ENCODE data around the gene SERP2.
"Not testable (repeated sequence)": the region's sequence is repeated elsewhere in the genome, so short reads cannot be mapped to it uniquely, and the experiment has no call there.

SERP2 gene

GRCh38 chr13:44373601-44374347 is at the start of gene SERP2:
TSS of gene SERP2 (plus strand) at chr13:44373824. CDS start at chr13:44374026, 202 bp downstream.
- DNase-seq (ENCODE audit: low spot score), result peak; percentile 64

DNA sequence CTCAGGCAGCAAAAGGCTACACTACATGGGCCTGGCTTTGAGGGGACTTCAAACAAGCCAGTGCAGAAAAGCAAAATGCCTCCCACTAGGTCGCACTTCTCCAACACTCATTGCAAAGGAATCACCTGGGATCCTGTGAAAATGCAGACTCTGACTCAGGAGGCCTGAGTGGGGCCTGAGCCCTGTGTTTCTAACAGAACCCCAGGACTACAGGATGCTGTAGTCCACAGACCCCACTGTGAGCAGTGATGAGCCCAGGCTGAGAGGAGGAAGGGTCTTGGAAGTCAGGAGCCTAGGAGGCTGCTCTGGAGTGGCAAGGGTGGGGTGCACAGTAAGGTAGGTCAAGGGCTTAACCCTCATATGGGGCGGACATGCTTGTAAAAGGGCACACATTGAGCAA is 46.7 kb upstream of the SERP2 start:
- no peak for DNase-seq (ENCODE audit: low spot score)

- not testable (repeated sequence) for DNase-seq (ENCODE audit: low spot score)
Observed at GRCh38 chr13:44329041-44329440, 44.6 kb upstream of the SERP2 start.

DNA sequence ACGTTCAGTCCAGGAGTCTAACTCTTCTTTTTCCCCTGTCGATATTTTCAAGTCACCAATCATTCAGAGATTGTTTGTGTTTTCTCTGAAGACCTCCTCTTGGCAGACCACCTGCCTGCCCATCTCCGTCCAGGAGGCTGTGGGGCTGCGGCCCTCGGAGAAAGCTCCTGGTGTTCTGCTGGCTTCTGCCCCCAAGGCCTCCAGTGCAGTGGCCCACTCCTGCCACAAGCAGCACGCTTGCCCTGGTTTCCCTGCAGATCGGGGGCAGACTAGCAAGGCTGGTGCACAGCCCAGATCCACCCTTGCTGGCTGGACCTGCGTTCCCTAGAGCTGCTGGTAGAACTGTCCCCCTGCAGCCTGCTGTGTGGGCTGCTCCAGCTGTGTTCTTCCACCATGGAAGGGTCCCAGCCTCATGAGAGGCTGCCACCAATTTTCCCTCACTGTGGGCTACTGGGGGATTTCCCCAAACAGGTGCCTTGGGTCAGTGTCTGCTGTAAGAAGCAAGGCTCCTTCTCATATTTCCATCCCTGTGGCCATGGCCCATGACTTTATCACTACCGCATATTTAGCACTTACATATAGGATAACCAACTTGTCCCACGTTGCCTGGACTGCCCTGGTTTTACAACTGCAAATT is 43.6 kb upstream of the SERP2 start:
- DNase-seq (ENCODE audit: low spot score), result no peak

DNA sequence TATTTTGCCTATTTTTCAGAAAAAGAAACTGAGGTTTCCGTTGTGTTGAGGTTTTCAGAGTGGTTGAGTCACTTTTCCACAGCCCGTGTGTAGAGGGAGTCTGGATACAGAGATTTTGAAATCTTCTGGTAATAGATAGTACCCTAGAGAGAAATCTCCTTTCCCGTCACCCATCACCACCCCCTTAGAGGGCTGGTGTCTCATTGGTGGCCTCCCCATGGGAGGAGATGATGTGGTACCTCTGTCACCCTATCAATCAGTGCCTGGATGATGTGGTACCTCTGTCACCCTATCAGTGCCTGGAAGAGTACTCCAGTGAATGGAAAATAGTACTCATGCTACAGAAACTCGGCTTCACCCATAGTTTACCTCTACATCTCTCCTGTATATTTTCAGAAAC is 42.2 kb upstream of the SERP2 start:
- no peak for DNase-seq (ENCODE audit: low spot score)

- peak; percentile 35 for DNase-seq (ENCODE audit: low spot score)
Observed at GRCh38 chr13:44331912-44332851, 41.4 kb upstream of the SERP2 start.

DNA sequence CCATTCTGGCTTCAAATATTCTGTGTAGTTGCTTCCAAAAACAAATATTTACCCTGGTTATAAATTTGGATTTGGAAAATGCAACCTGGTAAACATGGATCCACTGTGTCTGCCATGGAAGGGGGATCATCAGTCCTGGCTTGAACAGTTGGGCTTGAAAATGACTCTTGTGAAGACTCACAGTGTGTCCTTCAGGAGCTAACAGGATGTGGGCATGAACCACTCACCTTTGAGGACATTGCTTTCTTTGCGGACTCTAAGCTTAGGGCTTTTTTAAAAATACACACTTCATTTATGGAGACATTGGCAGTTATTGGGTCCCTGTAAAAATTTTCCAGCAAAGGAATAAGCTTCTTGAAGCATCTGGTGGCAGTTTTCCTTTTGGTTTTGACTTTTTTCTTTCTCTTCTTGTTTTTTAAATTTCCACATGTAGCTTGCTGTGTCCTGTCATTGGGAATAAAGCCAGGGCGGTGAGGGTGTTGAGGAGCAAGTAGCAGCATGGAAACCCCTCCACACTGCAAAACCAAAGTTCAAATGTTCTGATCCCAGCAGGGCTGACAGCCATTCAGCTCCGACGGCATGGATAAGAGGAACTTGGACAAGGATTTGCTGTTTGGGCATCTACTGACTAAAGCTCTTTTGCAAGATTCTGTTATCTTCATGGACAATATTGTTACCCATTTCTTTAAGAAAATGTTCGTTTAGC is 39.5 kb upstream of the SERP2 start:
- no peak for DNase-seq (ENCODE audit: low spot score)

- DNase-seq (ENCODE audit: low spot score), result no peak
Observed at GRCh38 chr13:44334751-44335150, 38.9 kb upstream of the SERP2 start.

DNA sequence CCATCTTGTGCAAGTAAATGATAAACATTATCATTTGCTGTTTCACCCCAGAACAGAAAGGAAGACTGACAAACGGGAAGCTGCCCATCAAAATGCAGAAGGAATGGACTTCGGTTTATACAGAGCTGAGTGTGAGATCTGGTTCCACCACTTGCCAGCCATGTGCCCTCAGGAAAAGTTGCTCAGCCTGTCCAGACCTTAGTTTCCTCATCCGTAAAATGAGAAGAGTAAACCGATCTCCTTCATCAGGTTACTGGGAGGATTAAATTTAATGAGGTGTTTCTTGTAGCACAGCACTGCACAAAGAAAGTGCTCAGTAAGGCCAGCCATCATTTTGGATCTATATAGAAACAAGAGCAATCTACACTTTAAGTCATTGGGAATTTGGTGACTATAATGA is 36.7 kb upstream of the SERP2 start:
- DNase-seq (ENCODE audit: low spot score), result no peak

GRCh38 chr13:44337581-44337980 is 36.0 kb upstream of the SERP2 start:
- no peak for DNase-seq (ENCODE audit: low spot score)

DNA sequence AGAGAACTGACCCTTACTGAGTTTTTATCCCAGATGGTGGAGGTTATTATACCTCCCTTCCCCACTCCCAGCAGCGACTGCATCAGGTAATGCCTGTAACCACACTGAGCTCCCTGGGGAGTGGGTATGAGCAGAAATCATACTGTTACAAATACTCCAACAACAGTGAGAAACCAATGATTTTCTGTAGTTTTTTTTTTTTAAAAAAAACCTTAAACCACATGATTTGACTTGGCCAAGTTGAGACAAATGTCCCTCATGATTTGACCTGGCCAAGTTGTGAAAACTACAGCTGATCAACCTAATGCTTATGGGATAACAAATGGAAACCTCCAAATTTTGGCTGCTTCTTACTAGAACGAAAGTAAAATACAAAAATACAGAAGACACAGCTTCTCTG is 33.1 kb upstream of the SERP2 start:
- DNase-seq (ENCODE audit: low spot score), result no peak

DNA sequence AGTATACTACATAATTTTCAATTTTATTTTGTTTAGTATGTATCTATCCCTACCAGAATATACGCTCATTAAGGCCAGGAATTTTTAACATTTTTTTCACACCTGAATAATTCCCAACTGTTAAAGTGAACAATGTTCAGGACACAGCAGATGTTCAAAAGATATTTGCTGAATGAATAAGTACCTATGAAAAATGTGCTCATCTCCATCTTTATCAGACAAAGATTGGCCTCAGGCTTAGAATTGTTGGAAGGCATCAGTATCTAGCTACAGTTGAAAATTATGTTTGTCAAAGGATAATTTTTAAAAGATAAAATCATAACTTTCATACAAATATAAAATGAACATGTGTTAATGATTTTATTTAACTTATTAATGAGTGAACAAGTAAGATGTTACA is 30.9 kb upstream of the SERP2 start:
- DNase-seq (ENCODE audit: low spot score), result no peak

GRCh38 chr13:44346534-44346933 is 27.1 kb upstream of the SERP2 start:
- DNase-seq (ENCODE audit: low spot score), result no peak

DNA sequence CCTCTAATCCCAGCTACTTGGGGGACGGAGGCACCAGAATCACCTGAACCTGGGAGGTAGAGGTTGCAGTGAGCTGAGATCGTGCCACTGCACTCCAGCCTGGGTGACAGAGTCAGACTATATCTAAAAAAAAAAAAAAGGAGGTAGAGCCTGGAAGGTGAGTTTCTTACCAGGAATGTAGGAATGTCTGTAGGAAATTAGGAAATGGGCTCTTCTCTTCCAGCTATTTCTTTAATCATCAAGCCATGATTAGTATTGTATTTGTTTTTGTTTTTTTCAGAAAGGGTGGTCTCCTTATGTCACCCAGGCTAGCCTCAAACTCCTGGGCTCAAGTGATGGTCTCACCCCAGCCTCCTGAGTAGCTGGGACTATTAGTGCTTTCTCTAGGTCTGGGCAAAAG is 26.3 kb upstream of the SERP2 start:
- no peak for DNase-seq (ENCODE audit: low spot score)

GRCh38 chr13:44347949-44348348 is 25.7 kb upstream of the SERP2 start:
- no peak for DNase-seq (ENCODE audit: low spot score)

DNA sequence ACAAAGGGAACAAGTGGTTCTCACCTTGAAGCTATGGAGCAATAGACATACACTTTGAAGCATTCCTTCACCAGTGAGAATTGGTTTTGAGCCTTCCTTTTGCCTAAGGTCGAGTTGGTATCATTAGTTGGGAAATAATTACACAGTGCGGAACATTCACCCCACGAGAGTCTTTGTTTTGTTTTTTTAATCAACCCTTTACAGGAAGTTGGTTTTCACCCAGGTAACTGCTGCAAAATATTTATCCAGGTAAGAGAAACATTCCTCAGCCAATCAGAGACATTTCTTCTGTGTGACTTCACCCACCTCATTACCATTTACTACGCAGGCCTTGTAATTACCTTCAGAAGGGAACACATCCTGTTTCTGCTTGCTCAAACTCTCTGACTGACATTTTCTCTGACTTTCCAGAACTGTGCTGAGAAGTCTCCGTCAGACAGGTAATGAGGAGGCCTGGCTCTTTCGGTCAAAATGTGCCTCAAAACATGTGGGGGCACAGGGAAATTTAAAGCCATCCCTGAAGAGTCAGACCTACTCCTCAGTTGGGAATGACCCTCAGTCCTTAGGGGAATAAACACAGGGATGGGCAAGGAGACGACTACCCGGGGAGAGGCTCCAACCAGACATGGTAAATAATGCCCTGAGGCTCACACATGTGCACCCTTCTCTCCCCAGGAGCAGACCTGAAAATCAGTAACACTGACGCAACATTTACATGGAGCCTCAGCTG is 22.7 kb upstream of the SERP2 start:
- DNase-seq (ENCODE audit: low spot score), result no peak

- no peak for DNase-seq (ENCODE audit: low spot score)
Observed at GRCh38 chr13:44351505-44351854, 22.1 kb upstream of the SERP2 start.

GRCh38 chr13:44352202-44352601 is 21.4 kb upstream of the SERP2 start:
- DNase-seq (ENCODE audit: low spot score), result no peak

- DNase-seq (ENCODE audit: low spot score), result no peak
Observed at GRCh38 chr13:44352671-44353070, 21.0 kb upstream of the SERP2 start.

GRCh38 chr13:44354331-44354730 is 19.3 kb upstream of the SERP2 start:
- DNase-seq (ENCODE audit: low spot score), result no peak

GRCh38 chr13:44354884-44355283 is 18.7 kb upstream of the SERP2 start:
- DNase-seq (ENCODE audit: low spot score), result no peak

DNA sequence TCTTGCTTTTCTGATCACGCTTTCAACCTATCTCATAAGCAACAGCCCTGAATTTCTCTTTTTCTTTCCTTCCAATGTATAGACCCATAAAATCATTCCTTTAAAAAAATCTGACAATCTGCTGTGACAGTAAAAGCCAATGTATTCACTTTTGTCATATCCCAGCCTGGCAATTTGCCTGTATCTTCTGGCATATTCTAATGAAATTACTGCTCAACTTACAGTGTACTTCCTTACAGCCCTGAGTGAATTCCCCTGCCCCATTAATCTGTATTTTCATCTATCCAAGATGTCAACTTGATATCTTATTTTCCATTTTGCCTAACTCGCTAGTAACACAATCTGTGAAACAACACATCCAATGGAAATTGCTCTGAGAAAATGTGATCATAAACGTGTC is 18.0 kb upstream of the SERP2 start:
- no peak for DNase-seq (ENCODE audit: low spot score)

Data from AG08396 (cell line).